Endothelial cell of umbilical vein (primary cell): ENCODE measurements around the gene LRP1B. TPM values are rescaled to one million over a fixed set of nuclear protein-coding genes. Genes with fewer than 3 reads are reported as not detected.

Experiments used
- BruUV-seq: library from RNA; stranded (reverse); fragments of 400-500 nt; replicated peaks from 2 replicates; lab custom pipeline; 2021; lab: Mats Ljungman, UMichigan
- CTCF ChIA-PET: fragments of 300-600, 350-600 bp; sonication (Branson Sonifier 250); formaldehyde crosslinking; loops from one replicate; lab custom pipeline; 2021; ENCODE audit warnings: antibody characterized with exemption, inconsistent platforms; lab: Charles Lee
- POLR2A ChIA-PET: fragments of 300-600, 350-600 bp; sonication (Branson Sonifier 250); formaldehyde crosslinking; loops from one replicate; lab custom pipeline; 2021; ENCODE audit warnings: antibody characterized with exemption, inconsistent platforms; lab: Charles Lee
- DNase-seq: peaks from one replicate; pipeline ENCODE4 v3.0.0-alpha.2; 2011; ENCODE audit warnings: low read depth, low spot score
- FAIRE-seq: peaks from 2 replicates; lab custom pipeline; 2011; peaks lifted over from hg19 to GRCh38; lab: Jason Lieb, UNC
- H2AFZ ChIP-seq: 2 replicates; pipeline ENCODE4 v1.6.0; 2012; ENCODE audit warnings: low read depth, low read length, control low read depth, inconsistent platforms
- H3K27ac ChIP-seq: 2 replicates; pipeline ENCODE4 v1.5.1; 2011; ENCODE audit warnings: low read depth, mild to moderate bottlenecking, control low read depth, low read length, moderate library complexity; ENCODE audit not compliant: insufficient read depth
- H3K27me3 ChIP-seq, 2 experiments: 2 replicates each; pipeline versions ENCODE4 v1.6.0 to v1.6.1; 2011; ENCODE audit warnings: low read length in 2 of 2, mixed read lengths in 1 of 2; ENCODE audit not compliant: control insufficient read depth in 2 of 2, insufficient read depth in 2 of 2
- H3K36me3 ChIP-seq, 2 experiments: 2 replicates in 1 of 2; 3 replicates in 1 of 2; pipeline ENCODE4 v1.5.1; 2011; ENCODE audit warnings: low read length in 2 of 2, mild to moderate bottlenecking in 1 of 2, moderate library complexity in 1 of 2; ENCODE audit not compliant: control insufficient read depth in 2 of 2, insufficient read depth in 2 of 2; ENCODE audit errors: extremely low read depth in 1 of 2
- H3K4me1 ChIP-seq: 3 replicates; pipeline ENCODE4 v1.5.1; 2011; ENCODE audit warnings: mild to moderate bottlenecking, low read length; ENCODE audit not compliant: control insufficient read depth, insufficient read depth; ENCODE audit errors: extremely low read depth
- H3K4me2 ChIP-seq: 2 replicates; pipeline ENCODE4 v1.6.1; 2011; ENCODE audit warnings: low read length, control low read depth, mixed read lengths; ENCODE audit not compliant: insufficient read depth
- H3K4me3 ChIP-seq, 3 experiments: fragments of 200-600 bp in 1 of 3; sonication (generic), shearing (Covaris generic) in 1 of 3; replicated peaks in 1 of 3; 2 replicates each; pipeline ENCODE4 v1.5.1; 2011 to 2016; ENCODE audit warnings: control low read depth in 3 of 3, low read length in 3 of 3, mild to moderate bottlenecking in 2 of 3, inconsistent platforms in 1 of 3, low read depth in 1 of 3, moderate library complexity in 1 of 3; ENCODE audit not compliant: insufficient read depth in 1 of 3
- H3K79me2 ChIP-seq: 2 replicates; pipeline ENCODE4 v1.6.0; 2012; ENCODE audit warnings: low read length, inconsistent platforms; ENCODE audit not compliant: control insufficient read depth, insufficient read depth
- H3K9ac ChIP-seq: replicated peaks from 2 replicates; pipeline ENCODE3; 2011; ENCODE audit warnings: low read length, control low read depth; ENCODE audit not compliant: insufficient read depth; ENCODE audit errors: extremely low read depth
- H3K9me1 ChIP-seq: replicated peaks from 3 replicates; pipeline ENCODE4 v1.6.0; 2011; ENCODE audit warnings: mild to moderate bottlenecking, low read length; ENCODE audit not compliant: control insufficient read depth, insufficient read depth; ENCODE audit errors: extremely low read depth
- H3K9me3 ChIP-seq: replicated peaks from 2 replicates; pipeline ENCODE4 v1.5.1; 2012; ENCODE audit warnings: low read length, inconsistent platforms; ENCODE audit not compliant: control insufficient read depth, insufficient read depth
- H4K20me1 ChIP-seq: replicated peaks from 2 replicates; pipeline ENCODE3; 2011; ENCODE audit warnings: mild to moderate bottlenecking, low read length; ENCODE audit not compliant: control insufficient read depth, insufficient read depth; ENCODE audit errors: extremely low read depth
- EZH2 ChIP-seq: IDR thresholded peaks from 2 replicates; pipeline ENCODE4 v1.6.1; 2012; ENCODE audit warnings: borderline replicate concordance, low read depth, mild to moderate bottlenecking, moderate library complexity, low read length, inconsistent platforms; ENCODE audit not compliant: severe bottlenecking
- FOS ChIP-seq: IDR thresholded peaks from 2 replicates; pipeline ENCODE4 v1.6.1; 2011; ENCODE audit warnings: mild to moderate bottlenecking, low read length, moderate library complexity, borderline replicate concordance; ENCODE audit not compliant: insufficient read depth
- GATA2 ChIP-seq: IDR thresholded peaks from 2 replicates; pipeline ENCODE4 v1.7.0; 2011; ENCODE audit warnings: low read depth, mild to moderate bottlenecking, moderate library complexity, mixed read lengths, low read length; ENCODE audit not compliant: insufficient read length, insufficient read depth
- POLR2A ChIP-seq: IDR thresholded peaks from 2 replicates; pipeline ENCODE4 v1.6.1; 2012; ENCODE audit warnings: low read depth, mild to moderate bottlenecking, control low read depth, low read length
- POLR2AphosphoS5 ChIP-seq: IDR thresholded peaks from 2 replicates; pipeline ENCODE4 v1.6.1; 2012; ENCODE audit warnings: low read depth, mild to moderate bottlenecking, control low read depth, low read length, moderate library complexity; ENCODE audit not compliant: insufficient read depth
- dilution Hi-C: fragments of 300-500 bp; cut with MboI; formaldehyde crosslinking; loops from one replicate; pipeline ENCODE4 v1.15.0; 2019; ENCODE audit warnings: low sequenced_read_pairs; ENCODE audit not compliant: extremely low pct_ligation_motif_present
- intact Hi-C: fragments of 100-400 bp; cut with micrococcal nuclease; formaldehyde crosslinking; loops from one replicate; pipeline ENCODE4 v1.10.0; 2022
- polyA plus RNA-seq, 4 experiments: library from polyadenylated mRNA; depleted of rRNA in 3 of 4; stranded (reverse) in 3 of 4; unstranded in 1 of 4; fragments of >200 nt; gene quantifications; 2 replicates each; pipeline versions ENCODE4 v1.2.1 to v1.2.3, GENCODE V29; 2011 to 2012; ENCODE audit warnings: missing spikeins in 1 of 4
- total RNA-seq: library from RNA; stranded (reverse); gene quantifications from 2 replicates; pipeline ENCODE4 v1.2.3, GENCODE V29; 2021
- TF ChIP-seq, protein P1 (sequence below), 2 donors: IDR thresholded peaks; 1 replicate in 1 of 2; 2 replicates in 1 of 2; pipeline ENCODE4 v1.5.1; 2011; ENCODE audit warnings: low read length in 2 of 2, mild to moderate bottlenecking in 2 of 2, moderate library complexity in 2 of 2, control low read depth in 1 of 2, inconsistent platforms in 1 of 2, low read depth in 1 of 2; ENCODE audit not compliant: insufficient read depth in 1 of 2; ENCODE audit errors: extremely low read depth in 1 of 2

LRP1B gene
- total and polyA plus RNA-seq, 2 donors (not counting 3 experiments of a cell fraction or from before 2014, with no cell fraction given) = 0.03 to 0.07 TPM

GRCh38 chr2:140865837-140866236, 1265.0 kb downstream of the LRP1B start:
- no peak overlapping the region for H3K27ac ChIP-seq
- DNase-seq (no peak), FAIRE-seq (no peak)
- no peaks in the 10 kb centered on the region for H3K9me1 ChIP-seq
- no peak overlapping the region for H3K4me3 ChIP-seq
- TF ChIP-seq POLR2AphosphoS5 = no peak
- no peak for TF ChIP-seq EZH2
- TF ChIP-seq, protein P1, sequence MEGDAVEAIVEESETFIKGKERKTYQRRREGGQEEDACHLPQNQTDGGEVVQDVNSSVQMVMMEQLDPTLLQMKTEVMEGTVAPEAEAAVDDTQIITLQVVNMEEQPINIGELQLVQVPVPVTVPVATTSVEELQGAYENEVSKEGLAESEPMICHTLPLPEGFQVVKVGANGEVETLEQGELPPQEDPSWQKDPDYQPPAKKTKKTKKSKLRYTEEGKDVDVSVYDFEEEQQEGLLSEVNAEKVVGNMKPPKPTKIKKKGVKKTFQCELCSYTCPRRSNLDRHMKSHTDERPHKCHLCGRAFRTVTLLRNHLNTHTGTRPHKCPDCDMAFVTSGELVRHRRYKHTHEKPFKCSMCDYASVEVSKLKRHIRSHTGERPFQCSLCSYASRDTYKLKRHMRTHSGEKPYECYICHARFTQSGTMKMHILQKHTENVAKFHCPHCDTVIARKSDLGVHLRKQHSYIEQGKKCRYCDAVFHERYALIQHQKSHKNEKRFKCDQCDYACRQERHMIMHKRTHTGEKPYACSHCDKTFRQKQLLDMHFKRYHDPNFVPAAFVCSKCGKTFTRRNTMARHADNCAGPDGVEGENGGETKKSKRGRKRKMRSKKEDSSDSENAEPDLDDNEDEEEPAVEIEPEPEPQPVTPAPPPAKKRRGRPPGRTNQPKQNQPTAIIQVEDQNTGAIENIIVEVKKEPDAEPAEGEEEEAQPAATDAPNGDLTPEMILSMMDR (IDR thresholded peaks at IDR 0.05; ENCODE audit: extremely low read depth in 1 of 2, insufficient read depth in 1 of 2, low read depth in 1 of 2, low read length in 2 of 2) = no peak
- TF ChIP-seq POLR2A = no peak
- TF ChIP-seq GATA2 = no peak
- no peak for TF ChIP-seq FOS
- no peak overlapping the region for H2AFZ ChIP-seq
- dilution Hi-C loops = no loop called here
- no peak overlapping the region for H3K4me2 ChIP-seq
- H3K79me2 ChIP-seq = no peaks in the 10 kb centered on the region
- POLR2A ChIA-PET = no interaction called here
- intact Hi-C loops = loop anchor here (2.0 to 10.0 kb wide), 2 partner anchors 691 to 1045 kb away; no protein-coding TSS in a partner anchor
- no peak overlapping the region for H3K9ac ChIP-seq
- CTCF ChIA-PET = interaction anchor here (0.8 kb wide), 1 partner anchor 689 kb away, joined by 3 read pairs; no protein-coding TSS in a partner anchor
- no peaks in the 10 kb centered on the region for H3K4me1 ChIP-seq
- no peaks in the 10 kb centered on the region for H3K27me3 ChIP-seq
- no peaks in the 10 kb centered on the region for H3K36me3 ChIP-seq
- no peaks in the 10 kb centered on the region for H3K9me3 ChIP-seq
- no peaks in the 10 kb centered on the region for H4K20me1 ChIP-seq
- no TSS peak for BruUV-seq
